T-cell (primary cell): ENCODE measurements around the gene GSG1L2. TPM values are rescaled to one million over a fixed set of nuclear protein-coding genes. Genes with fewer than 3 reads are reported as not detected.
A peak's percentile ranks its signal among the peaks of the same experiment; 100 is the strongest.

ENCODE experiments used
- ATAC-seq, 4 experiments: fragments of 200-7000 bp in 3 of 4; fragments of 150-1000 bp in 1 of 4; cut with Tn5 transposase; replicated peaks in 1 of 4; 1 replicate in 3 of 4; 2 replicates in 1 of 4; pipeline ENCODE4 v1.10.0; 2021; ENCODE audit warnings: moderate library complexity in 3 of 4, mild to moderate bottlenecking in 2 of 4, moderate number of reproducible peaks in 1 of 4
- CTCF ChIA-PET, 2 donors: fragments of 300-600 bp; sonication (Branson Sonifier 250); formaldehyde crosslinking; loops; one replicate each; lab custom pipeline; 2022; ENCODE audit warnings: antibody characterized with exemption in 2 of 2; lab: Charles Lee
- POLR2A ChIA-PET, 2 donors: fragments of 300-600 bp; sonication (Branson Sonifier 250); formaldehyde crosslinking; loops; one replicate each; lab custom pipeline; 2022; ENCODE audit warnings: antibody characterized with exemption in 2 of 2; lab: Charles Lee
- DNase-seq, 35 experiments: peaks; one replicate each; pipeline versions ENCODE4 v3.0.0 to v3.0.0-alpha.2; 2013 to 2023
- H3K27ac ChIP-seq: one replicate; pipeline ENCODE4 v1.5.1; 2013; ENCODE audit warnings: low read length
- H3K27me3 ChIP-seq, 2 experiments: replicated peaks in 1 of 2; 1 replicate in 1 of 2; 2 replicates in 1 of 2; pipeline versions ENCODE4 v1.6.1 to v1.7.0; 2013; ENCODE audit warnings: low read length in 1 of 2, mixed read lengths in 1 of 2; ENCODE audit not compliant: control insufficient read depth in 2 of 2, insufficient read depth in 2 of 2; ENCODE audit errors: extremely low read depth in 1 of 2
- H3K36me3 ChIP-seq, 2 donors: 1 replicate in 1 of 2; 2 replicates in 1 of 2; pipeline versions ENCODE4 v1.6.1 to v1.7.0; 2013; ENCODE audit warnings: low read length in 1 of 2; ENCODE audit not compliant: control insufficient read depth in 2 of 2, insufficient read depth in 1 of 2; ENCODE audit errors: extremely low read depth in 1 of 2
- H3K4me1 ChIP-seq, 2 experiments: 1 replicate in 1 of 2; 2 replicates in 1 of 2; pipeline versions ENCODE4 v1.6.1 to v1.7.0; 2013; ENCODE audit warnings: low read length in 2 of 2, mixed read lengths in 1 of 2; ENCODE audit not compliant: insufficient read depth in 2 of 2, control insufficient read depth in 1 of 2; ENCODE audit errors: extremely low read depth in 1 of 2
- H3K4me3 ChIP-seq, 2 donors: 1 replicate in 1 of 2; 2 replicates in 1 of 2; pipeline versions ENCODE4 v1.5.1 to v1.7.0; 2013; ENCODE audit warnings: mild to moderate bottlenecking in 2 of 2, low read length in 1 of 2, moderate library complexity in 1 of 2; ENCODE audit not compliant: control insufficient read depth in 1 of 2; ENCODE audit errors: extremely low read depth in 1 of 2
- H3K9me3 ChIP-seq: 2 replicates; pipeline ENCODE4 v1.7.0; 2013
- H3K27ac Mint-ChIP-seq, 2 donors: one replicate each; pipeline ENCODE4 v1.8.0; 2020 to 2021; ENCODE audit warnings: mild to moderate bottlenecking in 2 of 2, mixed read lengths in 2 of 2
- H3K27me3 Mint-ChIP-seq, 2 donors: one replicate each; pipeline ENCODE4 v1.8.0; 2021 to 2022; ENCODE audit warnings: mixed read lengths in 2 of 2
- H3K36me3 Mint-ChIP-seq: one replicate; pipeline ENCODE4 v1.8.0; 2021; ENCODE audit warnings: mixed read lengths
- H3K4me1 Mint-ChIP-seq, 3 donors: one replicate each; pipeline ENCODE4 v1.8.0; 2020 to 2022; ENCODE audit warnings: mixed read lengths in 3 of 3, mild to moderate bottlenecking in 1 of 3
- H3K4me3 Mint-ChIP-seq, 3 donors: one replicate each; pipeline ENCODE4 v1.8.0; 2020 to 2022; ENCODE audit warnings: mild to moderate bottlenecking in 3 of 3, mixed read lengths in 3 of 3, moderate library complexity in 3 of 3
- H3K9me3 Mint-ChIP-seq, 3 donors: one replicate each; pipeline ENCODE4 v1.8.0; 2020 to 2022; ENCODE audit warnings: mixed read lengths in 3 of 3
- WGBS: methylation state at CpG from one replicate; pipeline ENCODE4 v1.1.5; 2013; ENCODE audit warnings: missing lambda C conversion rate; ENCODE audit not compliant: insufficient coverage; 5-methylcytosine and 5-hydroxymethylcytosine counted together
- total RNA-seq, 35 experiments: library from RNA in 6 of 35; stranded (reverse) in 6 of 35; fragments of 120-200 nt in 1 of 35; gene quantifications; one replicate each; pipeline versions ENCODE4 v1.2.1 to v1.2.4 and lab custom pipeline; 2013 to 2026

GSG1L2 gene
- total RNA-seq, 5 donors from 2014 or later (not counting 1 experiment from before 2014, with no cell fraction given): not detected

GRCh38 chr17:9771465-9771864, 50.4 kb downstream of the GSG1L2 start:
- Histone ChIP-seq H3K36me3 (no peaks in the 10 kb centered on the region), H3K27me3 (peaks cover 2 to 31% of the 10 kb centered on the region in 2 experiments), H3K4me3 (no peak overlapping the region), H3K27ac (no peak overlapping the region), H3K4me1 (peaks cover 0 to 2% of the 10 kb centered on the region in 2 experiments), H3K9me3 (no peaks in the 10 kb centered on the region)
- Mint-ChIP-seq H3K4me1 (no peaks in the 10 kb centered on the region), H3K27me3 (peaks cover 3 to 6% of the 10 kb centered on the region in 2 donors), H3K4me3 (no peak overlapping the region), H3K36me3 (no peaks in the 10 kb centered on the region), H3K27ac (no peak overlapping the region), H3K9me3 (no peaks in the 10 kb centered on the region)
- WGBS: 93% methylated on average over 15 of the region's 27 CpGs
- POLR2A ChIA-PET: no interaction called here
- ATAC-seq (no peak), DNase-seq (no peak)
- CTCF ChIA-PET: no interaction called here

DNA sequence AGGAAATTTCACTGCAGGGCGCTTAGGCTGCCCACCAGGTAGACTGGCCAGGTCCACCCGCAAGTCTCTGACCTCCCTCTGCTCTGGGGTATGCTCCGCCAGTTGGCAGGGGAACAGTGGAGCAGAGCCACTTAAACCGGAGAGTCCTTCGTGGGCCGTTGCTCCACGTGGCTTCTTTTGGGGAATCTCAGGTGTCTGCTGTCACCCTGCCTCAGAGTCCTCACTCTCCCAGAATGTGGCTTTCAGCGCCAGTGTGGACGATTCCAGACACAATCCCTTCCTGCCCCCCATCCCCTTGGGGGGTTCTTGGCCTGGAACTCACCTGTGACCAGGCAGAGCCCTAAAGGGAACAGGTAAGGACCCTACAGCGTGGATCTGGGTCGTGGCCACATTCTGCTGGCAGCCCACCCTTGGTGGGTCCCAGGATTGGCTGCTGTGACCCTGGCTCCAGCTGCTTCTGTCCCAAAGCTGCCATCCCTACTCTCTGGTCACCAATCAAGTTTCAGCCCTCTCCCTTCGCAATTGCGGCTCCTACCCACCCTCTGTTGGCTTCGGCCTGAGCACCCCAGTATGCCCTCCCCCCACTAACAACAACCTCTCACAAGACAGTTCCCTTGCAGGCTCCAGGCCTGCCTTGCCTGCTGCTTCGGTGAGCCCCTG, 52.7 kb downstream of the GSG1L2 start:
- H3K27ac Mint-ChIP-seq: no peak overlapping the region
- H3K9me3 ChIP-seq: no peaks in the 10 kb centered on the region
- peaks cover 6 to 8% of the 10 kb centered on the region in 2 donors for H3K27me3 Mint-ChIP-seq
- no peaks in the 10 kb centered on the region for H3K9me3 Mint-ChIP-seq
- ATAC-seq (no peak), DNase-seq (no peak)
- peaks cover 0 to 2% of the 10 kb centered on the region in 2 experiments for H3K4me1 ChIP-seq
- H3K36me3 ChIP-seq: no peaks in the 10 kb centered on the region
- H3K27ac ChIP-seq: no peak overlapping the region
- no peaks in the 10 kb centered on the region for H3K4me1 Mint-ChIP-seq
- H3K4me3 Mint-ChIP-seq: no peak overlapping the region
- no peaks in the 10 kb centered on the region for H3K36me3 Mint-ChIP-seq
- 79% methylated on average over 15 of the region's 15 CpGs for WGBS
- peaks cover 2 to 34% of the 10 kb centered on the region in 2 experiments for H3K27me3 ChIP-seq
- POLR2A ChIA-PET: no interaction called here
- CTCF ChIA-PET: interaction anchor here in 1 of 2 donors (1.0 kb wide), 1 partner anchor 11 kb away, joined by 3 read pairs; no protein-coding TSS in a partner anchor
- H3K4me3 ChIP-seq: no peak overlapping the region

GRCh38 chr17:9768381-9768934, 53.4 kb downstream of the GSG1L2 start:
- Mint-ChIP-seq H3K27ac (no peak overlapping the region), H3K4me1 (no peaks in the 10 kb centered on the region), H3K27me3 (peaks cover 9 to 13% of the 10 kb centered on the region in 2 donors), H3K36me3 (no peaks in the 10 kb centered on the region), H3K9me3 (no peaks in the 10 kb centered on the region), H3K4me3 (no peak overlapping the region)
- H3K9me3 ChIP-seq: no peaks in the 10 kb centered on the region
- POLR2A ChIA-PET: no interaction called here
- no peaks in the 10 kb centered on the region for H3K36me3 ChIP-seq
- H3K4me3 ChIP-seq: no peak overlapping the region
- no CpG with 5 or more reads among the region's 5 CpGs for WGBS
- CTCF ChIA-PET: interaction anchor here in 1 of 2 donors (1.0 kb wide), 1 partner anchor 11 kb away, joined by 3 read pairs; no protein-coding TSS in a partner anchor
- ATAC-seq: no peak
- DNase-seq: peak in 1 of 35 experiments; percentile 50
- H3K4me1 ChIP-seq: peaks cover 0 to 2% of the 10 kb centered on the region in 2 experiments
- no peak overlapping the region for H3K27ac ChIP-seq
- H3K27me3 ChIP-seq: peaks cover 2 to 37% of the 10 kb centered on the region in 2 experiments

GRCh38 chr17:9767432-9767991, 54.4 kb downstream of the GSG1L2 start:
- no peak overlapping the region for H3K4me3 Mint-ChIP-seq
- Histone ChIP-seq H3K9me3 (no peaks in the 10 kb centered on the region), H3K27me3 (peaks cover 2 to 36% of the 10 kb centered on the region in 2 experiments), H3K4me1 (peaks cover 0 to 2% of the 10 kb centered on the region in 2 experiments), H3K36me3 (no peaks in the 10 kb centered on the region), H3K4me3 (no peak overlapping the region), H3K27ac (no peak overlapping the region)
- POLR2A ChIA-PET: no interaction called here
- peaks cover 10 to 13% of the 10 kb centered on the region in 2 donors for H3K27me3 Mint-ChIP-seq
- ATAC-seq: no peak
- WGBS: 84% methylated on average over 5 of the region's 7 CpGs
- no peak for DNase-seq
- no peaks in the 10 kb centered on the region for H3K36me3 Mint-ChIP-seq
- H3K27ac Mint-ChIP-seq: no peak overlapping the region
- no peaks in the 10 kb centered on the region for H3K9me3 Mint-ChIP-seq
- no peaks in the 10 kb centered on the region for H3K4me1 Mint-ChIP-seq
- CTCF ChIA-PET: interaction anchor here in 1 of 2 donors (0.7 kb wide), 1 partner anchor 199 kb away, joined by 4 read pairs; no protein-coding TSS in a partner anchor

DNA sequence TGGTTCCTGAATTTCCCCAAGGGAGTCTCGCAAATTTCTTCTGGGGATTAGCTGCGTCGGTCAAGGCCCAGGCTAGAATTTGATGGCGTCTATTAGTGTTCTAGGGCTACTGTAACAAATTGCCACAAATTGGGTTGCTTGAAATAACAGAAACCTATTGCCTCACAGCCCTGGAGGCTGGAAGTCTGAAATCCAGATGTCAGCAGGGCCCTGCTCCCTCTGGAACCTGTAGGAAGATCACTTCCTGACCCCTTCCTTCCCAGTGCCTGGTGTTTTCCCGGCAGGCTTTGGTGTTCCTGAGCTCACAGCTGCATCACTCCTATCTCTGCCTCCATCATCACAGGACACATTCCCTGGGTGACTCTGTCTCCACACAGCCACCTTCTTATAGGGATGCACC, 54.9 kb downstream of the GSG1L2 start:
- no peaks in the 10 kb centered on the region for H3K4me1 Mint-ChIP-seq
- no peak overlapping the region for H3K4me3 Mint-ChIP-seq
- no peak overlapping the region for H3K27ac Mint-ChIP-seq
- peaks cover 0 to 2% of the 10 kb centered on the region in 2 experiments for H3K4me1 ChIP-seq
- ChIA-PET CTCF (no interaction called here), POLR2A (no interaction called here)
- H3K27ac ChIP-seq: no peak overlapping the region
- no peaks in the 10 kb centered on the region for H3K36me3 Mint-ChIP-seq
- WGBS: 82% methylated on average over 4 of the region's 5 CpGs
- ATAC-seq (no peak), DNase-seq (no peak)
- H3K4me3 ChIP-seq: no peak overlapping the region
- H3K9me3 Mint-ChIP-seq: no peaks in the 10 kb centered on the region
- H3K36me3 ChIP-seq: no peaks in the 10 kb centered on the region
- peaks cover 10 to 13% of the 10 kb centered on the region in 2 donors for H3K27me3 Mint-ChIP-seq
- H3K27me3 ChIP-seq: peaks cover 2 to 33% of the 10 kb centered on the region in 2 experiments
- no peaks in the 10 kb centered on the region for H3K9me3 ChIP-seq

DNA sequence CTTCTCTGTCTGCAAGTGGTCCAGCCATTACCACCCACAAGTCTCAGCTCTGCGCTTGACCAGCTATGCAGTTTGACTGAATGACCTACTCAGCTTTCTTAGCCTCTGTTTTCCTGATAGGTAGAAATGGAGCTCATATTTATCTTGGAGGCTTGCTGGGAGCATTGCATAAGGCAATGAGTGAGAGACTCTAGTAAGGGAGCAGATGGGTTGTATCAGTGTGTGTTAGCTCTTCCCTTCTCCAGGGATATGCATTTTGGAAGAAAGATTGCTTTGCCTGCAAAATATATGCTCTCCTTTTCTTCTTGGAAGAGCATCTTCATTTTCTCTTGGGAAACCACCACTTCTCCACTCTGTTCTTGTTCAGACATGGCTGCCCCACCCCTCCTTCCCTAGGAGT, 56.6 kb downstream of the GSG1L2 start:
- no peaks in the 10 kb centered on the region for H3K36me3 Mint-ChIP-seq
- no CpG with 5 or more reads among the region's 1 CpG for WGBS
- ATAC-seq: no peak
- H3K27ac Mint-ChIP-seq: no peak overlapping the region
- no peak overlapping the region for H3K27ac ChIP-seq
- no peak overlapping the region for H3K4me3 Mint-ChIP-seq
- peaks cover 0 to 2% of the 10 kb centered on the region in 2 experiments for H3K4me1 ChIP-seq
- H3K4me3 ChIP-seq: no peak overlapping the region
- no peaks in the 10 kb centered on the region for H3K36me3 ChIP-seq
- H3K27me3 Mint-ChIP-seq: peaks cover 14 to 18% of the 10 kb centered on the region in 2 donors
- H3K4me1 Mint-ChIP-seq: no peaks in the 10 kb centered on the region
- ChIA-PET CTCF (no interaction called here), POLR2A (no interaction called here)
- DNase-seq: no peak
- H3K9me3 ChIP-seq: no peaks in the 10 kb centered on the region
- peaks cover 2 to 33% of the 10 kb centered on the region in 2 experiments for H3K27me3 ChIP-seq
- no peaks in the 10 kb centered on the region for H3K9me3 Mint-ChIP-seq
